Activated CD4-positive, alpha-beta T cell treated with anti-CD3 and anti-CD28 coated beads, Interleukin-10, Interleukin-2, amounts not matched to agents 100 ng/mL and 50 ng/mL, durations not matched to agents 16 hours and 8 hours (primary cell): Measurements from ENCODE around the gene IFITM10.

ENCODE experiments used
- DNase-seq: peaks from one replicate; pipeline ENCODE4 v3.0.0-alpha.2; 2020

The IFITM10 gene

DNA sequence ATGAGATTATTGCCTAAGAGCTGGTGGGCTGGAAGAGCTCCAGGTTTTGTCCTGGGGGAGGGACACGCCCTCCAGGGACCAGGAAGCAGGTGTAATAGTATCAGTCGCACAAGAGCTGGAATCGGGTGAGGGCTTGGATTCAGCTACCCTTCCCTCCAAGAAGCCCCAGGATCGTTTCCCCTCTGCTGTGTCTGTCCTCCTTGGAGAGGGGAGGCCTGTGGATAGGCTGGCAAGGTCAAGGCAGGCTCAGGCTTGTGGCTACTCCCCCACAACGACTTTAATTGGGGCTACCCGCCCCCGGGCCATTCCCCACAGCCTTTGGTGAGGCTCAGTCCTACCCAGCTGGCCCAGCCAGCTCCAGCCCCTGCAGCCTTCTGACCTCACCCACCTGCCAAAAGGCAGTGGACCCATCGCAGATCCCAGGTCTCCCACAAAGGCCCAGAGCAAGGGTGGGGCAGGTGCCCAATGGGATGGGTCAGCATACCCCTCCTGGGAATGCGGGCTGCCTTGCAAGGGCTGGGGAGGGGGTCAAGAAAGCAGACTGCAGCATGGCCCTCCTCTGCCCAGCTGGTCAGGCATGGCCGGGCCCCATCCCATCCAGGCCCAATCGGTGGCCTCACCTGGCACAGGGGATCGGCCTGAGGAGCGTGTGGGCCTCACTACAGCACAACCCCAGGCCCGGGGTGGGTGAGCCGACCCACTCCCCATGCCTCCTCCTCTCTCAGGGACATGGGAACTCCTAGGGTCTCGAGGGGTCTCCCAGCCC is 12.3 kb upstream of the IFITM10 start:
- no peak for DNase-seq

DNA sequence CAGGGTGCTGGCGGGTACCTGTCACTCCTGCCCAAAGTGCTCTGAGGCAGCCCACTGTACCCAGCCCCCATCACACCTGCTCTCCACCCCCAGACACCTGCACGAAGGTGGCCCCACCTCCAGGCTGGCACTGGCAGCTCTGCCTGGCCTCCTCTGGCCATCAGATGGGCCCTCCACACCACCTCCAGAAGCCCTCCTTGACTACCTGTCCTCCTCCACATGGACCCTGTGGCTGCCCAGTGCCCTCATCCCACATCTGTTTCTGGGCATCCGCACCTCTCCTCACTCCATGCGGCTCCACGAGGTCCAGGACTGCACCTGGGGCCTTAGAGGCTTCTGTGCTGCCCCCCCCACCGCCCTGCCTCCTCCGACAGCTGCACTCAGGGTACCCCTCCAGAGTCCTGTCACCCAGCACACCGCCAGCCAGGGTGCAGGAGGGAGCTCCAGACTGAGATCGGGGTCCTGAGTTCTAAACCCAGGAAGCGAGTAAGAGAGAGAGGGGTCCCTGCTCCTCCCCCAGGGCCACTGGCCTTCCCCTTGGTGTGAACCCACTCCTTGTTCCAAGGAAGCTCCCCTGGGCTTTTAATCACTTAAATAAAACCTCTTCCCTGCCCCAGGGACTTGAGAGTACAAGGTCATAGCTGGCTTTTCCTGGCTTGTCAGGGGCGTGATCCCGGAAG is 11.6 kb upstream of the IFITM10 start:
- DNase-seq: no peak

DNA sequence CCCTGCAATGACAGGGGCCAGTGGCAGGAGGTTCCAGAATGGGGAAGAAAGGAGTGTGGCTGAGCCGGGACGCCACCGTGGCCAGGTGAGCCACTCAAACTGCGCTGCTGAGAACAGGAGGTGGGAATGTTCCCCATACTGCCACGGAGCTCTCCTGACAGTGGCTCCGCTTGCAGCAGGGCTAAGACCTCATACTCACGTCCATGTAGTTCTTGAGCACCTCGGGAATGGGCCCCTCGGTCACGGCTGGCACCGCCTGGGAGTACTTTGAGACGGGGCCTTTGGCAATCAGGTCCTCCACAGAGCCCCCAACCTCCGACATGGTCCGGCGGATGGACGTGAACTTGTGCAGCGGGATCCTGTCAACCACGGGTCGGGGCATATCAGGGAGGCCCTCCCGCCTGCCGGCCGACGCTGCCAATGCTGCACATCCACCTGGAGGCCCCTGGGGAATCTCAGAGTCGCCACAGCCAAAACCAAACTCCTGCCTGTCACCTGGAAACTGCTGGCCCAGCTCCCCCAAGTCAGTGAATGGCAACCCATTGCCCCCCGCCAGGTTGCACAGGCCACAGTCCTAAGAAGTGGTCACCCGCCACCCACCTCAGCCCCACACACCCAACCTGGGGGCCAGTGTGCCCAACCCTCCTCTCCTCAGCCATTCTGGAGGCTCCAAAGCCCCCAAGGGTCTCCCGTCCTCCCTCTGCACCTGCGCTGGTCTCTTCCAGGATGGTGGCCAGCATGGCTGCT is 10.9 kb upstream of the IFITM10 start:
- no peak for DNase-seq

DNA sequence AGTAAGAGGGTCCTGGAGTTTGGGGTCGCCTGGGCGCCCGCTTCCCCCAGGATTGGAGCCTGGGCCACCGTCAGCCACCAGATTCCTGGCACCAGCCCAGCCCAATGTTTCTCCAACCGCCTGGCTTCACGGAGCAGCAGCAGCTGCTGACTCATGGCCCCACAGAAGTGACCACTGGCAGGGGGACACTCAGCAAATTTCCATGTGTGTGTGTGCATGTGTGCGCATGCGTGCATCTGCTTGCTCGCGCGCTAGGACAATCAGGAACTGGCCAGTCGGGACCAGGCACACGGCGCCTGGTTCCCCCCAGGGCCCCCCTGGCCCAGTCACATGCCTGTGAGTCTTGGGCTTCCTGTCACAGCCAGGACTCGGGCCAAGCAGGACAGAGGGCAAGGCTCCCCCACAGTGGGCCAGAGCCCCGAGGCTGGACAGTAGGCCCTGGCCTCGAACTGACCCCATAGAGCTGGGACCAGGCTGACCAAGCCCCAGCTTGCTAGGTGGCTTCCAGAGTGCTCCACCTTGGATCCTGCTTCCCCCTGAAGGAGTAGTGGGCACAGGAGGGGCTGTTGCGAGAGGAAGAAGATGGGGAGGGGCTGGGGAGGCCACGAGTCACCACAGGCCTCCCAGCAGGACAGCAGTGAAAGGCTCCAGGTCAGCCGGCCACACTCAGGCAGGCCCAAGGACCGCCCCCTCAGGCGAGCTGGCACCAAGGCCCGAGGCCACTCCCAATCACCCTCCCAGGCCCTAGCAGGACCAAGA is 10.1 kb upstream of the IFITM10 start:
- DNase-seq: no peak

DNA sequence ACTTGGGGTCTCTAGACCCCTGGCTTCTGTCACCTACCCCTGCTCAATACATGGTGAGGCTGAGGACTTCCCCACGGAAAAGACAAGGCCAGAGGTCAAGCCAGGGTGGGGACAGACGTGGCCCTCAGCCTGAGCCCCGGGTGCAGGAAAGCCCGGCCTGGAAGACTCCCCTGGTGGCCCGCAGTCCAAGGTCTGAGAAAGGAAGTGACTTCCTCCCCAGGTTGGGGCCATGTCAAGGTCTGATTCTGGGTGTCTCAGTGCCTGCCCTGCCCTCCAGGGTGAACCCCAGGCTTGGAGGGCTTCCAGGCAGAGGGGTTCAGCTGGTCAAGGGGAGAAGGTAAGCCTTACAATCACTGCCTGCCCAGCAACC is 9.4 kb upstream of the IFITM10 start:
- no peak for DNase-seq

DNA sequence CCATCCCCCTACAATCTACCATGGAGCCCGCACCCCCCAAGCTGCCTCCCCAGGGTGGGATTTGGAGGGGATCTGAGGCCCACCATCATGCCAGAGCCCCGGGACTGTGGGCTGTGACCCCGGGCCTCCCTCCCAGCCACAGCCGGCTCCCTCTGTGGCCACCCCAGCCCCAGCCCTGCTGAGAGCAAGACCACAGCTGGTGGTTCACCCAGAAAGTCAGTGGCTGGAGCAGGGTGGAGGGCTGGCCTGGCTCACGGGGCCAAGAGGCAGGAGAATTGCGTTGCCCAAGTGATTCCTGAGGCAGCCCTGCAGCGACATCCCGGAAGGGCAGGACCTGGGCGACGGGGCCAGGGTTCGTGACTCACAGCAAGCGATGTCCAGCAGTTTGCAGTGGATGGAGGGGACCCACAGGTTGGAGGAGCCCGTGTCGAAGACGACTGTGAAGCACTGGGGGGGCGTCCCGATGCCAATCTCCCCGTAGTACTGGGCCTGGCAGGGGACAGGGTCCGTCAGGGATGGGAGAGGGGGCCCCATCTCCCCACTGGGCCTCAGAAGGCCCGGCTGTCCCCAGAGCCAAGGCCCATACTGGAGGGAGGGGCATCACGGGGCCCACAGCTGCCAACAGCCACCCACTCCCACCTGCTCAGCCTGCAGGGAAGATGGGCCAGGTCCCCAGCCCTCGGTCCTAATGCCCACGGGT is 8.9 kb upstream of the IFITM10 start:
- no peak for DNase-seq

DNA sequence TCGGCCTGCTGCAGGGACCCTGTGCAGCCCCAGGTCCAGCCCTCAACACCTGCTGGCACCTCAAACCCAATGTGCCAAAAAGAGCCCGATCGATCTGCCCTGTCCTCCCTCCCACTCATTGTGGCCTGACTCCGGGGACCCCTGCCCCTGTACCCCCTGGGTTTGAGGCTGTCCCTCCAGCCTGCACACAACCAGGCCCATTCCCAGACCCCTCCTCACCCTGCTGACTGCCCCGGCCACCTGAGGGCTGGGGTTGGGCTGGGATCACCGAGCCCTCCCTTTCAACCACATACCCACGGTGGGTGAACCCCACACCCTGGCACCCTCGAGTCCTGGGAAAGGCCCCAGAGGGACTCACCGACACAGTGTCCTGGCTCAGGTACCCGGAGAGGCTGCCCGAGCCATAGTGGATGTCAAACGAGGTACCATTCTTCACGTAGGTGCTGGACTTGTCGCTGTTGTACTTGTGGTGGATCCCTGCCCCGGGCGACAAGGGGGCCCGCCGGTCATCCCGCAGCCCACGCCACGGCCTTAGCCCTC is 8.3 kb upstream of the IFITM10 start:
- no peak for DNase-seq

DNA sequence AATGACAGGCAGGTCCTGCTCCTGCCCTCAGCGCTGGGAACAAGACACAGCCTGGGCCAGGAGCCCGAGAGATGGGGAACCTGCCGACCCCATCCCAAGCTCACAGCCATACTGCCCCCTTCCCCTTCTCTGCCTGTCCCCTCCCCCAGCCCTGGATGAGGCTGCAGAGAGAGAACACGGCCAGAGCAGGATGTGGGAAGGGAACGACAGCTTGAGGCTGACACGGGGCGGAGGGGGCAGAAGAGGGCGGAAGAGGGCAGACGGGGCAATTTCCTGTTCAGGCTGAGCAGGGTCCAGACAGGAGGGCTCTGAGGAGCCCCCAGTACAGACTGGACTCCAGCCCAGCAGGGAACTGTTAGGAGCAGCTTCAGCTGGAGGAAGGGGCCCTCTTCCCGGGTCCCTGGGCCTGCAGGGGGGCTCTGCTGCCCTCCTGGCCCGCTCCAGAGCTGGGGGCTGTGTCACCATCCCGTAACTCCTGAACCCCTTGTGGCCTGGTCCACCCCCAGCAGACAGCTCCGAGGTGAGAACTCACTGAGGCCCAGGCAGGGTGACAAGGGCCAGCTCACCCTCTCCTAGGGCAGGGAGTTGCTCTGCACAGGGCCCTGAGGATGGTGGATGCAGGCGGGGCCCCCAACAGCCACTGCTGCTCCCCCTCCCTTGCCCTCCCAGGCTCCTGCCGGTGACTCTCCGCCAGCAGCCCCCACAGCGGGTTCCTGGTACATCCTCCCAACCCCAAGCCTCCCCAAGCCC is 7.6 kb upstream of the IFITM10 start:
- peak; percentile 75 for DNase-seq

DNA sequence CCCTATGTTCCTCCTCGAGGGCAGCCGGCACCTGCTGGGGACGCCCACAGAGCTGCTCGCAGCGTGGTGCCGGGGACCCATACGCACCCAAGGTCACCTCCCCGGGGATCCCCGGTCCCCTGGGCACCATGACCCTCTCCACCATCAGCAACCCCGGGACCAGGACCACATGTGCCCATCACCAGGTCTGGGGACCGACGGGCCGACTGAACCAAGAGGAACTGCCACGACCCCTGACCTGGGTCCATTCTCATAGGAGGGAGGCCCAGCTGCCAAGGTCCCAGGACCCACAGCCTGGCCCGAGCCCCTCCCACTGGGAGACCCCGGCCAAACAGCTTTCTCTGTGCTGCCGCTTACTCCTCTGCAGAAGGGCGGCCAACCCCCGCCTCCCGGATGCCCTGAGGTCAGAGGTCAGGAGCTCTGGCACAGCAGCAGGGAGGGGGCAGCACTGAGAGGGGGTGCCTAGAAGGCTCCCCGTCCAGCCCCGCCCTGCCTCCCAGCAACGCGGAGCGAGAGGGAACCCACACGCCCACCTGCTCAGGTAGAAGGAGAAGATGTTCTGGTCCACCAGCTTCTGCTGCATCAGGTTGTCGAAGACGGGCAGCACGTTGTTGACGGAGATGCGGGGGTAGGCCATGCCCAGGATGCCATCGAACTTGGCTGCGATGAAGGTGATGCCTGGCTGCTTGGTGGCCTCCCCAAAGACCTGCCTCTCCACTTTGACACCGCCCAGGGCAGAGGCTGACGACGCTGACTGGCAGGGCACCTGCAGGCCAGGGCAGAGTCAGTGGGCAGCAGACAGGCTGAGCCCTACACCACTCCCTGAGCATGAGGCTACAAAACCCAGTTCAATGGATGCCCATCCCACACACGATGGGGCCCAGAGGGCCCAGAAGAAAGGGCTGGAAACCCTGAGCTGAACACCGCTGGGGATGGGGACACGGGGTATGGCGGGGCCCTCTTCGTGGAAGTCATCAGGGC is 6.7 kb upstream of the IFITM10 start:
- no peak for DNase-seq

DNA sequence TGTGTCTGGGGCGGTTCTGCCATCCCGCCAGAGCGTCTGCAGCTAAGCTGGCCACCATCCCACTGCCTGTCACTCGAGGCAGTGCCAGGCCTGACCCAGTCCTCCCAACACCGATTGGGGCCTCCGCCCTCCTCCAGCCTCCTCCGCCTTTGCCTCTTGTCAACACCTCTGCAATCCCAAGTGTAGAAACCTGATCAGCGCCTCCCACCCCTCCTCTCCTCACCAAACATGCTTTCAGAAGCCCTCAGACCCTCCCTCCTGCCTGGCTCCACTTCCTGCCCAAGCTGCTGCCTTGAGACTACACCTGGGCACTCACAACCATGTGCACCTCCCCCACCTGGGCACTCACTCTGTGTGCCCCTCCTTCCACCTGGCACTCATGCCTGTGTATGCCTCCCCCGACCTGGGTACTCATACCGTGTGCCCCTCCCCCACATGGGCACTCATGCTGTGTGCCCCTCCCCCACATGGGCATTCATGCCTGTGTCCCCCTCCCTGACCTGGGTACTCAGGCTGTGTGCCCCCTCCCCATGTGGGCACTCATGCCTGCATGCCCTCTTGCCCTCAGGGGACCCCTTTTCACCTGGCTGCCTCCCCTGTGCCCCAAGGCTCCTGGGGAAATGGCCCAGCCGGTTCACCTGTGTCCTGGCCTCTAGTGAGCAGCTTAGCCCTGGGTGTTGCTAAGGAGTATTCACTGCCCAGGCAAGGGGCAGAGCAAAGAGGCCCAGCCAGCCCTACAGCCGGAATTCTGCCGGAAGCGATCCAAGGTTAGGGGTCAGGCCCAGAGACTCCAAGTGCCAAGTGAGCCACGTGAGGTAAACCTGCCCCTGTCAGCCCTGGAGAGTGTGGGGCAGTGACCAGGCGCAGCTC is 5.5 kb upstream of the IFITM10 start:
- DNase-seq: no peak

DNA sequence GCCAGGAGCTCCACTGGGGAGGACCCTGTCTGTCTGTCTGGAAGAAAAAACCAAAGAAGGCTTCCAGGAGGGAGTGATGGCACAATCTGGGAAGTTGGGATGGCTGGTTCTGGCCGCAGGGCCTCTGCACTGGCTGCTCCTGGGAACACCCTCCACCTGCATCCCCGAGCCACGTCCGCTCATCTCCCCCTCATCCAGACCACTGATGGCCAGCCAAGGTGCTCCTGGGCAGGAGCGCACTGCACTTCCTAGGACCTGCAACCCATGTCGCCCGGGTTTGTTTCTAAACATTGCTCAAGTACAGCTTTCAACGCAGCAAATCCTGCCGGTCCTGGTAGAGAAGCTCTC is 4.9 kb upstream of the IFITM10 start:
- no peak for DNase-seq

DNA sequence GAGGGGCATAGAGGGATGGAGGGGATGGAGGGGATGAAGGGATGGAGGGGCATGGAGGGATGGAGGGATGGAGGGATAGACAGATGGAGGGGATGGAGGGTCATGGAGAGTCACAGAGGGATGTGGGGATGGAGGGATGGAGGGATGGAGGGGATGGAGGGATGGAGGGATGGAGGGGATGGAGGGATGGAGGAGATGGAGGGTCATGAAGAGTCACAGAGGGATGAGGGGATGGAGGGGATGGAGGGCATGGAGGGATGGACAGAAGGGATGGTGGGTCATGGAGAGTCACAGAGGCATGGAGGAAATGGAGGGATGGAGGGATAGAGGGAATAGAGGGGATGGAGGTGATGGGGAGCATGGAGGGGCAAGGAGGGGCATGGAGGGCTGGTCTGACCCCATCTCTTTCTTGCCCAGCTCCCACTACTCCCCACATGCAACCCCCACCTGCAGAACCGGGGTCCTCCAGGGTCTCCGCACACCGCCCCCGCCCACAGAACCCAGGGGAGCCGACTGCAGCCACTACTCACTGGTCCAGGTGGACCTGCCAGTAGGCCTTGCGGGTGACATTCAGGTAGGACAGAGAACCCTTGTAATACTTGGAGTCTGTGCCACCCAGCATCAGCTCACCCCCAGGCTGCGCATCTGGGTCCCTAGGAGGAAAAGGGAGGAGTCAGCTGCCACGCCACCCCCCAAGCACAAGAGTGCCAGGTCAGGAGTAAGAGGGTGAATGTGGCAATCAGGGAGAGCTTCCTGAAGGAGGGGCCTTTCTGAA is 4.2 kb upstream of the IFITM10 start:
- no peak for DNase-seq

DNA sequence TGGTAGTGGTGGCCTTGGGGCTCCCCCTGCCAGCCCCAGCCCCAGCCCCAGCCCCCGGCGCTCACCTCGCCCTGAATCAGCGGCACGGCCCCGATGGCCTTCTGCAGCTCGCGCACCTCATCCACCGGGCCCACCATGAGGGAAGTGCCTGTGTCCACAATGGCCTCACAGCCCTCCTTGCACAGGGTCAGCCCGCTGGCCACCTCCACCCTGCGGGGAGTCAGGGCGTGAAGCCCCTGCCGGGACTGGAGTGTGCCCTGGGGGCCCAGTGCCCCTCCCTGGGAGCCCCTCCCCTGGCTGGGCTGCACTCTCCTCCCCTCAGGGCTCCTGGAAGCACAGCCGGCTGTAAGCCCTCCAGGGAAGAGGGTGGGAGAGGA is 3.5 kb upstream of the IFITM10 start:
- no peak for DNase-seq

DNA sequence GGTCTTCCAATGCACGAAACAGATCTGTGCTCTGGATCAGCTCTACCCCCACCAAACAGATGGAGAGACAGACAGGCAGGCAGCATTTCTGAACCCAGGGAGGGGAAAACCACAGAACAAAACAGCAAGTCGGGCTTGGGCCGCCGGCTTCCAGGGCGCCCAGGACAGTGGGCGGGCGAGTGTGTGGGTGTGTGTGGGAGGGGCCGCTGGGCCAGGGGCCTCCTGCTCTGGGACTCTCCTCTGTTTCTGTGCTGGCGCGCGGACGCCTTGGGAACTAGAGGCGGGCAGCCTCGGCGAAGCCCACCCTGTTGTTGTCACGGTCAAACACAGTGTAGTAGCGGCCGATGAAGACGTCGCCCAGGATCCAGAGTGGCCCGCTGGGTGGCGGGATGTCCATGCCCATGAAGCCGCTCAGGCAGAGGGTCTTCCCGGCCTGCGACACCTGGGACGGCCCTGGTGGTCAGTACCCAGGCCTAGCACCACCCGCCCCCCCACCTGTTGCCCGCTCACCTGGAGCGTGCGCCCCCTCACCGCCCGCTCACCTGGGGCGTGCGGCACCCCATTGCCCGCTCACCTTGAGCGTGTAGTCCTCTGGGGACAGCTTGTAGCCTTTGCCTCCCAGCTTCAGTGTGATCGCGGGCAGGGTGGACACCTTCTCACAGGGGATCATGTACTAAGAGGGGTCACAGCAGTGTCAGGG is 3.0 kb upstream of the IFITM10 start:
- no peak for DNase-seq

DNA sequence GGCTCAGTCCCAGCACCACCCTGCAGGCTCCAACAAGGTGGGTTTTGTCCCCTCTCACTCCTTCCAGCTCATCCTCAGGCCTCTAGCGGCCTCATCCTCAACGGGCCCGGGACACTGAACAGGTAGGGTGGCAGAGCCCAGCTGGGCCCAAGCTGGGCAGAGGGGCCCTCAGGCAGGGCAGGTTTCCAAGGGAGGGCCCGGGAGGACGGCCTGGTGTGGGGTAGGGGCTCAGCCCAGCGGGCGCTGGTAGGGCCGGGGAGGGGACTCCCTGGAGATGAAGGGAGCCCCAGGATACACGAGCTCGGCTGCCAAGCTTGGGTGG is 2.5 kb upstream of the IFITM10 start:
- no peak for DNase-seq

DNA sequence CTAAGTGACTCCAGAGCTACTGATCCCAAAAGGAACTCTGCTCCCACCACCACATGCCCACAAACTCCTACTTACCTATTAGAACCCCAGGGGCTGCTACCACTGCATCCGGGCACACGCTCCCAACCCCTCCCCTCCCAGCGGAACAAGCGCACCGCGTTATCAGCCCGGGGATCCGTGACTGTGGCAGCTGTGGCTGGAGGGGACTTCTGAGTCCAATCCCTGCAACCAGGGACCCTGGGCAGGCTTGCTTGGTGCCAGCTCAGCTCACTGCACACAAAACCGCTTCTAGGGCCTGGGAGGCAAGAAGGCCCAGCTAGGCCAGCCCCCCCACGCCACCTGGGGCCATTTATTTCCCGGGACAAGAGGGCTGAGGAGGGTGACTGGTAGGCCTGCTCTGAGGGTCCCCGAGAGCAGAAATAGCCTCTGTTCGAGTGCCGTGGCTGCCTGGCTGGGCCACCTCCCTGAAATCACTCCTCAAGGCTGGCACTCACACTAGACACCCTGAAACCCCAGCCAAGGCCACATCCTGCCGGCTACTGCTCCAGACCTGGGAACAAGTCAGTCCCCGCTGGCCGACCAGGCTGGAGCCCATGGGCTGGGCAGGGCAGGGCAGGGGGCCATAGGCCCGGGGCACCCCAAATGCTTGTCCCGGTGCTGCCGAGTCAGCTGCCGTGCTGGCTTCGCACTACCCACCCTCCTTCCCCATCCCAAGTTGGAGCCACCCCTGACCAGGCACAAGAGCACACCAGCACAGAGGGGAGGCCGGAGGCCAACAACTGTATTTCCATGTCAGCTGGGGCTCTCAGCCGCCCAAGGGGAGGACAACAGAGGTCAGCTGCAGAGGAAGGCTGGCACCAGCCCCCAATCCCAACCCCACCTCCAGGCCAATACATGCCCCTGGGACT is 1.9 kb upstream of the IFITM10 start:
- no peak for DNase-seq

DNA sequence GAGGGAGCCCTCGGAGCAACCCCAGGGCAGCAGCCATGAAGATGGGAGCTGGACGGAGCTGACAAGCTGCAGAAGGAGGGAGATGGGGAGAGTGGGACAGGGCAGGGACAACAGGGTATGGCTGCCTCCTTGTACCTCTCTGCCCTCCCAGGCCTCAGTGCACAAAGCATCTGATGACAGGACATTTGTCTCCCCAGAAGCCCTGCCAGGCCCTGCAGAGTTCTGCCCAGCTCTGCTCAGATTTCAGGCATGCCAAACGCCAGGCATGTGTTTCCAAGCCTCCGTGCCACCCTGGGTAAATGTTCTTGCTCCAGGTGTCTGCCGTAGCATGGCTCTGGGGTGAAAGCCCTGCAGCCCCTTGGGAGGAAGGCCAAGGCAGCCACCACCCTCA is 1.1 kb upstream of the IFITM10 start:
- no peak for DNase-seq
